HG03108 (cell line): ENCODE results near the gene MAEA.
"Not testable (repeated sequence)": the region's sequence is repeated elsewhere in the genome, so short reads cannot be mapped to it uniquely, and the experiment has no call there.

ENCODE experiments used
- ATAC-seq: cut with Tn5 transposase; IDR thresholded peaks from one replicate; pipeline ENCODE4 v1.9.1; 2021; ENCODE audit warnings: moderate library complexity; ENCODE audit not compliant: unreplicated experiment

The MAEA gene

DNA sequence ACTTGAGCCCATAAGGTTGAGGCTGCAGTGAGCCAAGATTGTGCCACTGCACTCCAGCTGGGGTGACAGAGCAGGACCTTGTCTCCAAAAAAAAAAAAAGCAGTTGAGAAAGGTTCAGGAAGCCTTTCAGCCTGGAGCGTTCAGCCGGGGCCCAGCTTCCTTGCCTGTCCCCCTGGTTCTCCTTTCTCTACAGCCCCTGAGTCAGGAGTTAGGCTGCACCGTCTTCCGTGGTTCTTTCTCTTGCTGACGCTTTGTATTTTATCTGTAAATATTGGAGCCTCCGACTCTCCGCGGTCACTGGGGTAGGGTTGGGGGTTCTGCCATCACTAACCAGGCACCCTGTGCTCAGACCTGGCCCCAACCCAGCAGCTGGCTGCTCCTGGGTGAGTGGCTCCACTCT lies 43.6 kb downstream of the MAEA start:
- ATAC-seq: no peak

DNA sequence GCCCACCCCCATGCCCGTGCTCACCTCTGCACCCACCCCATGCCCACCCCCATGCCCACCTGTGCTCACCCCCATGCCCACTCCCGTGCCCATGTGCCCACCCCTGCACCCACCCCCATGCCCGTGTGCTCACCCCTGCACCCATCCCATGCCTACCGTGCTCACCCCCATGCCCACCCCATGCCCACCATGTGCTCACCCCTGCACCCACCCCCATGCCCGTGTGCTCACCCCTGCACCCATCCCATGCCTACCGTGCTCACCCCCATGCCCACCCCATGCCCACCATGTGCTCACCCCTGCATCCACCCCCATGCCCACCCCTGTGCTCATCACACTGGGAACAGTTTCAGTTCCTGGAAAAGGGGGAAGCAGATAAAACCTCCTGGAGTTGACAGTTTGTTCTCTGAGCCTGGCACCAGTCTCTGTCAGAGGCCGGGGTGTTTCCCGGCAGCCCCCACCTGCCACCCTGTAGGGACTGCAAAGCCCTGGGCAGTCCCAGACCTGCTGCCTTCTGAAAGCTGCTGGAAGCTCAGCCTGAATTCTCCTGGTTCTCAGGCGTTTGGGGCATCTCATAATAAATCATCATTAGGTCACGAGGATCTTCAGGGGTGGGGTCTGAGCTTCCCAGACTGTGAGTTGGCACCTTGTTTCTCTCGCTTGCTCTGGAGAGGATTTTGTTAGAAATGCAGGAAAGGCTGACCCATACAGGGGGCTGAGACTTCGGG lies 44.3 kb downstream of the MAEA start:
- ATAC-seq: not testable (repeated sequence)

DNA sequence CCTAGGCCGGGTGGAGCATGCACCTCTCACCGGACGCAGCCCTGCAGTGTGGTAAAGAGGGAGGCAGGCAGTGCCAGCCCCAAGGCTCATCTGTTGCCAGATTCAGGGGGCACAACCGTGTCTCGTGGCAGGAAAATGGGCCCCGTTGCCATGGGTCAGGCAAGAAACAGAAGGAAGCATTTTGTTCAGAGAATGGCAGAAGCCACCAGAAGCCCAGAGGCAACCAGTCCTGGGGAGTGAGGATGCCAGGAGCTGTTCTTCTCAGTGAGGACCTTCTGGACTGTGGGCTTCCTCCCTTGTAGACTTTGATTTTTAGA lies 44.8 kb downstream of the MAEA start:
- ATAC-seq: no peak

DNA sequence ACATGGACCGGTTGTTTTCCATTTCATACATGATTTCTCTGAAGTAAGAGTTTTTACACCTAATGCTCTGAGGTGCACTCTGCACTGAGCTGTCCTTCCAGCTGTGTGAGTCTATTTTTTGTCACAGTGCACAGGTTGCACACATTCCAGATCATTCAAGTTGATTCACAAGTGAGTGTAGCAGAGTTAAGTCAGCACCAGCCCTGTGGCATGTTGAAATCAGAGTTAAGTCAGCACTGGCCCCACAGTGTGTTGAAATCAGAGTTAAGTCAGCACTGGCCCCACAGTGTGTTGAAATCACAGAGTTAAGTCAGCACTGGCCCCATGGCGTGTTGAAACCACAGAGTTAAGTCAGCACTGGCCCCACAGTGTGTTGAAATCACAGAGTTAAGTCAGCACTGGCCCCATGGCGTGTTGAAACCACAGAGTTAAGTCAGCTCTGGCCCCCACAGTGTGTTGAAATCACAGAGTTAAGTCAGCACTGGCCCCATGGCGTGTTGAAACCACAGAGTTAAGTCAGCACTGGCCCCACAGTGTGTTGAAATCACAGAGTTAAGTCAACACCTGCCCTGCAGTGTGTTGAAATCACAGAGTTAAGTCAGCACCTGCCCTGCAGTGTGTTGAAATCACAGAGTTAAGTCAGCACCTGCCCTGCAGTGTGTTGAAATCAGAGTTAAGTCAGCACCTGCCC lies 45.6 kb downstream of the MAEA start:
- ATAC-seq: not testable (repeated sequence)

DNA sequence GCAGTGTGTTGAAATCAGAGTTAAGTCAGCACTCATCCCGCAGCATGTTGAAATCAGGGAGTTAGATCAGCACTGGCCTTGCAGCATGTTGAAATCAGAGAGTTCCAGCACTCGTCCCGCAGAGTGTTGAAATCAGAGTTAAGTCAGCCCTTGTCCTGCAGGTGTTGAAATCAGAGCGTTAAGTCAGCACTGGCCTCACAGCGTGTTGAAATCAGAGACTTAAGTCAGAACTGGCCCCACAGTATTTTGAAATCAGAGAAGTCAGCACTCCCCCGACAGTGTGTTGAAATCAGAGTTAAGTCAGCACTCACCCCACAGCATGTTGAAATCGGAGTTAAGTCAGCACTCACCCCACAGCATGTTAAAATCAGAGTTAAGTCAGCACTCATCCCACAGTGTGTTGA lies 46.4 kb downstream of the MAEA start:
- no peak for ATAC-seq

DNA sequence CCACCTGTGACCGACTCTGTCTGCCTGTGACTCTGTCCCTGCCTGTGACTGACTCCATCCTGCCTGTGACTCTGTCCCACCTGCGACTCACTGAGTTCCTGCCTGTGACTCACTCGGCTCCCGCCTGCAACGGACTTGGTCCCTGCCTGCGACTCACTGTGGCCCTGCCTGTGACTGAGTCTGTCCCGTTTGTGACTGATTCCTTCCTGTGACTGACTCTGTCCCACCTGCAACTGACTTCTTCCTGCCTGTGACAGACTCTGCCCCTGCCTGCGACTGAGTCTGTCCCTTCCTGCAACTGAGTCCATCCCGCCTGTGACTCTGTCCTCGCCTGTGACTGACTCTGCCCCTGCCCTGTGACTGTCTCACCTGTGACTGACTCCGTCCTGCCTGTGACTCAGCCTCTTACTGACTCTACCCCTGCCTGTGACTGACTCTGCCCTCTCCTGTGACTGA lies 47.7 kb downstream of the MAEA start:
- no peak for ATAC-seq

DNA sequence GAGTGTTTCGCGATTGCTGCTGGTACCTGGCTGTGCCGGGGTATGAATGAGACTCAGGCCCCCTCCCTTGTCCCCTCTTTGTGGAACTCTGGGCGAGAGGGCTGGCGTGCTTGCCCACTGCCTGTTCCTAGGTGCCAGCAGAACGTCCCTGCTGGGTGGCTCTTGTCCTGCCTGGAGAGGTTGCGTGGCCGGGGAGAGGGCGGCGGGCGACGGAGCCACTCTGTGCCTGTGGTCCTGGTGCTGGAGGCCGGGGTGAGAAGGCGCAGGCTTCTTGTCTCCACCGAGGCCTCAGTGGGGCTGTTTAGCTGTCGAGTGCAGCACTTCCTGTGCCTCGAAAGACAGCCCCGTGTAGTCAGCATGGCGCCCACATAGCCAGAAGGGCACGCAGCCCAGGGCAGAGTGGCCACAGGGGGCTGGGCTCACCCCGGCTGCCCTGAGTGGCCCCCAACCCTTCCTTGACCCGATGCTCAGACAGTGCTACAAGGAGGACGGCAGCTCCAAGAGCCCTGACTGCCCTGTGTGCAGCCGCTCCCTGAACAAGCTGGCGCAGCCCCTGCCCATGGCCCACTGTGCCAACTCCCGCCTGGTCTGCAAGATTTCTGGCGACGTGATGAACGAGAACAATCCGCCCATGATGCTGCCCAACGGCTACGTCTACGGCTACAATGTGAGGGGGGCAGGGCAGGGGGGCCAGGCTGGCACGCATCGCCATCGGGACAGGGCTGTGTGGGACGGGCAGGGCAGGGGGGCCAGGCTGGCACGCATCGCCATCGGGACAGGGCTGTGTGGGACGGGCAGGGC lies 48.5 kb downstream of the MAEA start:
- ATAC-seq: no peak

DNA sequence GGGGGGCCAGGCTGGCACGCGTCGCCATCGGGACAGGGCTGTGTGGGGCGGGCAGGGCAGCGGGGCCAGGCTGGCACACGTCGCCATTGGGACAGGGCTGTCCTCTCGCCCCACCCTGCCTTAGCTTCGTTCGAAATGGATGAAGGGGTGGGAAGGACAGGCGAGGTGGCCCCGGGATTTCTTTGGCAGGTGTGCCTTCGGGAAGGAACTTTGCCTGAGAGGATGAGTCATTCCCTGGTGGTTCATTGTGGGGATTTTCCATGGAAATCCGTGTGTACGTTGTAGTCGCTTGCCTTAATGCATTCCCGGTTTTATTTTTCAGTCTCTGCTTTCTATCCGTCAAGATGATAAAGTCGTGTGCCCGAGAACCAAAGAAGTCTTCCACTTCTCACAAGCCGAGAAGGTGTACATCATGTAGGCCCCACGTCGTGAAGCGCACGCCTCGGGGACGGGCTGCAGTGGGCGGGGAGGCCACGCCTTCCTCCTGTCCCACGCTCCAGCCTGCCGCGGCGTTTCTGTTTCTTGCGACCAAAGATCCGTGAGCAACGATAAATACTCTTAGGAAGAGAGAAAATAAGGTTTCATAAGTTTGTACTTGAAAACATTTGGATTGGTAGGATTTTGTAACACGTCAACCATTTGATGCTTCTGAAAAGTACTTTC lies 49.2 kb downstream of the MAEA start:
- no peak for ATAC-seq

DNA sequence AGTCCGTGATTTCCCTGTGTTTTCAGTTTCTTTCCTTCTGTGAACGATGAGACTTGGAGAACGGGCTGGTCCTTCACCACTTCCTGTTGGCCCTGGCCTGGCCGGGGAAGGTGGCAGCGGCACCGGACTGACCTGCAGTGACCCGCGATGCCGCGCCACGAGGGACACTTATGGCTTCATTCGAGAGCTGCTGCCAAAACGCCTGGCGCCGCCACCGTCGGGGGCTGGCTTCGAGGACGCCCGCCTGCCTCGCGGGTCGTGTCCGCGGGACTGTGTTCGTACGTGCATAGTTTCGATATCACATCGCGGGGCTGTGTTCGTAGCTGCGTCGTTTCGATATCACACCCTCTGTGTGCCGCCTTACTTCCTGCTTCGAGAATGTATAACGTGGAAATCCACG lies 49.8 kb downstream of the MAEA start:
- ATAC-seq: no peak

DNA sequence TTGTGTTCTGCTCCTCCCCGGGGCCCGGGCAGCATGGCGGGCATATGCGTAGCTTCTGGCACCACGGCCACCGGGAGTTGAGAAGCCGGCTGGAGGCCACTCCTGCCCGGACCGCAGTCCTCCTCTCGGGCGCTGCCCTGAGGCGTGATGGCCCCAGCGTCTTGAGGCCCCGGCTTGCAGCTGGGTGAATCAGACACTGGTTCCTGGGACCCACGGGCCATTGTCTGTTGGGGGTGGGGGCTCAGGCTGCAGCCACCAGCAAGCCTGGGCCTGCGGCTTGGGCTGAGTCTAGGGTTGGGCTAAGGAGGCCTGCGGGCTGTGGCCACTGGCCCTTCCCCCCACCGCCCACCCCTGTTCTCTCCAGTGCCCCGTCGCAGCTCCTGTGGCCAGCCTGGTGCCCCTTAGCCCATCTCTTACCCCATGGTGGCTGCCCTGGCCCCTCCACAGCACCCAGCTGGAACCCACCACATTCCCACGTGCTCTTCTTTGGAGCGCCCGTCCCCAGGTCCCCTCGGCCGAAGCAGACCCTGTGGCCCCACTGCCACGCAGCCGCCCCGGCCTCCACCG lies 50.6 kb downstream of the MAEA start:
- ATAC-seq: no peak

DNA sequence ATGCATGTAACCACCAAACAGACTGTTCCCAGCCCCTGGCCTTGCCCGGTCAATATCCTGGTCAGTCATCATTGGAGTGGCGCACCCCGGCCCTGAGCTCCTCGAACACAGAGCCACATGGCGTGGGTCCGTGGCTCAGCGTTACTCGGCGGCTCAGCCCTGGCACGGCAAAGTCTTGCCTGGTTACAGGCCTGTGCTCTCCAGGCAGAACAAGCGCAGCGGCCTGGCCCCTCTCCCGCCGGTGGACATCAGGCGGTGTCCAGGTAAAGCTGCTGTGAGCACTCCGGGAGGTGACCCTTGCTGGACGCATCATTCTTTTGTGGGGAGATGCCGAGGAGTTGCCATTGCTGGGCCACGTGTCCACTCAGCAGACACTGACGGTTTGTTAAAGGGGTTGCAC lies 51.2 kb downstream of the MAEA start:
- no peak for ATAC-seq

DNA sequence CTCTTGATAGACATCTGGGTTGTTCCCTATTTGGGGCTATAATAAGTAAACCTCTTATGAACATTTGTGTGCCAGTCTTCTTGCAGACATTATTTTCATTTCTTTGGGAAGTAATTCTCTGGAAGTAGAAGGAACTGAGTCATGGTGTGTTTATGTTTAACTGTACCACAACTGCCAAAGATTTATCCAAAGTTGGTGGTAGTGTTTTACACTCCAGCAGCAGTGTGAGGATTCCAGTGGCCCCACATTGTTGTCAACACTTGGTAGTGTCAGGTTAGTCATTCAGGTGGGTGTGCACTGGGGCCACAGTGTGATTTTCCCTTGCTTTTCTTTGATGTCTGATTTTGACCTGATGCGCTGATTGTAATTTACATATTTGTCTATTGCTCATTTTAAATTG lies 52.3 kb downstream of the MAEA start:
- ATAC-seq: no peak

DNA sequence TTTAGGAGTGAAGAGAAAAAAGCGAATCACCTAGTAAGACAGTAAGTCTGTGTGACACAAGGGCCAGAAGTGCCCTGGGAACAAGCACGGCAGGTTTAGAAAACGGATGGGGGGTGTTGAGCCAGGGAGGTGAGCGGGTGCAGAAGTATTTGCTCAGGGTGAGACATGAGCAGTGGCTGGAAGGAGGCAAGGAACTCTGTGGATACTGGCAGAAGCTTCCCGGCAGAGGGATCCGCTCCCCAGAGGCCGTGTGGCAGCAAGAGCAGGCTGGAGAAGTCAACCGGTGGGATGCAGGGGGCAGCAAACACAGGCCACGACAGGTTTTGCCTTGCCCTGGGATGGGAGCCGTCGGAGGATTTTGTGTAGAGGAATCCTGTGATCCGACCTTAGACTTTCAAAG lies 55.0 kb downstream of the MAEA start:
- no peak for ATAC-seq

DNA sequence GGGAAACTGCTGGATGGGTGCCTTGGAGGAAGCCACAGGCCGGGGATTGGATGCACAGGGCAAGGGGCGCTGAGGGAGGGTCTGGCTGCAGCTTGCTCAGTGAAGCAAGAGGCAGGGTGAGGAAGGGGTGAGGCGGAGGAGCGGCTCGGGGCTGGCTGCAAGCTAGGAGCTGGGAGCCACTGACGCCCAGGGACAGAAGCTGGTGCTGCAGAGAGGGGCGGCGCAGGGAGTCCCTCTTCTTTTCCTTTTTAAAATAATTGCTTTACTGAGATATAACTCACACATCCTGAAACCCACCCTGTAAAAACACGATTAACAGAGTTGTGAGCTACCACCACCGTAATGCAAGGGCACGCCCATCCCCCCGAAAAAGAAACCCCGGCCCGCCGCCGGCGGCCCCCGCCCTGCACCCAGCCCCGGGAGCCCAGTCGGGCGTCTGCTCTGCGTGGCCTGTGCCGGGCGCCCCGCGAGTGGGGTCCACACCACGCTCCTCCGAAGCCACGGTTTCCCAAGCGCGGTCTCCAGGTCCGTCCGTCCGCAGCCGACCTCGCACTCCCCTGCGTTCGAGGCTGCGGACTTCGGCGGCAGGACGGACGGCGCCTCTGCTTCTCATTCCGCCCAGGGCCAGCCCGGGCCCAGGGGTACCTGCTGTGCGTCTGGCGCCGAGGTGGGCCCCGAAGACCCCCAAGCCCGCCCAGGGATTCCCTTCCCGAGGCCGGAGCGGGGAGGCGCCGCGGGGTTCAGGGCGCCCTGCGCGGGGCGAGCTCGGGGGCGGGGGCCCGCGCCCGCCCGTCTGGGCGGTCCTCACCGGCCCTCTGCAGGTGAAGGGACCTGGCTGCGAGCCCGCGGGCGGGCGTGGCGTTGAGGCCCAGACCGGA lies 56.5 kb downstream of the MAEA start:
- ATAC-seq: no peak

DNA sequence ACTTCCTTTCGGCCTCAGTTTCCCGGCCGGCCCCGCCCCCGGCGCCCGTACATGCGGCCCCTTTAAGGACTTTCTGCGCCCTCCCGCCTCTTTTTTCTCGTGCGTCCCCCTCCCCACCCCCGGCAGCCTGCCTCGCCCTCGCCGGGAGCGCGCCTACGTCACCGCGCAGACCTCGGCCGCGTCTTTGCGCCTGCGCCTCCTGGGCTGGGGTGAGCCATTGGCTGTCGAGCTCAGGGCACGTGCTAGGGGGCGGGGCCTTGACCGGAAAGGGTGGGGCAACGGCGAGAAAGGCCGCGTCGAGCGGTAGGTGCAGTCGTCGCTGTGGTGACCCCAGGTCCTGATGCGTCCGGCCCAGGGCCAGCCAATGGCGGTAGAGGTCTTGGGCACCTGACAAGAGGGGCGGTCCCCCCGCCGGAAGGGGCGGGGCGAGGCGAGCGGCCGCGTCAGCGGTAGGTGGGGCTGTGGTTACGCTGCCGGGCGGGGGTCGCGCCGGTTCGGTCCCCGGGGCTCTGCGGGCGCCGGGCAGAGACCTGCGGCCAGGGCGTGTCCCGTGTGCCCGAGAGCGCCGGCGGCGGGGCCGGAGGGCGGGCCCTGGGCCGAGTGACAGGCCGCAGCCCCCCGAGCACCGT lies 57.2 kb downstream of the MAEA start, which contains the start of gene UVSSA:
TSS of gene UVSSA (plus strand) at position 428 of the 629 bp plus-strand sequence. CDS start 884 bp downstream, outside the sequence.
- ATAC-seq: peak; percentile 92

DNA sequence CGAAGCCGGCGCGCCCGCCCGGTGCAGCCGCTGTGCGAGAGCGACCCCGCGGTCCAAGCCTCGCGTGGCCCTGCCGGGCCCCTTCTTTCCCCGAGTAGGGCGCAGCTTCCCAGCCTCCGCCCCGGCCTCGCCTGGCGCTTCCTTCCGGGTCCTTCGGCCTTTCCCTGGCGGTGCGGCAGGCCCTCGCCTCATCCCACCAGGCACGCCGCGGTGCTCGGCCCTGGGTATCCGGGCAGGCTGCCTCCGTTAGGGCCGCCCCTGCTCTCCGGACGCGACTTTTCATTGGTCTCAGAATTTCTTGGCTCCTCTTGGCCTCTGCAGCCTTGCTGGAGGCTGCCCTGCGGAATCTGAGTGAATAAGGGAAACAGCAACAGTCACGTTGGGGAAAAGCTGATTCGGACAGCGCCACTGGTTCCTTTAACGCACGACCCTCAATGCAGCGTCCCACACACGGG lies 57.7 kb downstream of the MAEA start:
- ATAC-seq: peak; percentile 16

DNA sequence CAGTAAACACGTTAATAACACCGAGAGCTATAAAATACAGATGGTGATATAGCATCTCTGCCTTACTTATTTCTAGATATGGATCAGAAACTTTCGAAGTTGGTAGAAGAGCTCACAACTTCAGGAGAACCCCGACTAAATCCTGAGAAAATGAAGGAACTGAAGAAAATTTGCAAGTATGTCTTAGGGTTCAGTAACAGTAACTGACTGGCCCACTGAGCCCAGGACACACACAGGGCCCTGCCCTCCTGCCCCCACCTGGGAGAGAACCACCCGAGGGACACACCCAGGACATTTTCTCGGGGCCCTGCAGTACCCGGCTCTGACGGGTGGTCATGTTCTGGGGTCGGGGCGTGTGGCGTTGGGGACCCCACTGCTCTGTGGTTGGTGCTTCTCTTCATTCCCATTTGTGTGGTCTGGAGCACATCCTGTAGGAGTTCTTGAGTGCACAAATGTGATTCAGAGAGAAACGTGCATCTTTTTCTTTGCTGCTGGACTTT lies 58.4 kb downstream of the MAEA start:
- ATAC-seq: no peak

DNA sequence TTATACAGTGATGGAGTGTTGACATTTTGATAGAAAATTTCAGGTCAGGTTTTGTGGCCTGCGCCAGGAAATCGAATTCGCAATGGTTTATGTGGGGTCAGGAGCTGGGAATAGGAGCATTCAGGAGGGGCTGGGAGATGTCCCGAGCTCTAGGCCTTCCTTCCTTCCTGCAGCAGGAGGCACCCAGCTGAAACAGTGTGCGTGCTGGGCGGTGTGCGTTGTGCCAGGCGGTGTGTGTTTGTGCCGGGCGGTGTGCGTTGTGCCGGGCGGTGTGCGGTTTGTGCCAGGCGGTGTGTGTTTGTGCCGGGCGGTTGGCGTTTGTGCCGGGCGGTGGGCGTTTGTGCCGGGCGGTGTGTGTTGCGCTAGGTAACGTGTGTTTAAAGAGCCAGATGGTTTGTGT lies 59.1 kb downstream of the MAEA start:
- no peak for ATAC-seq
